Erythroblast (primary cell): ENCODE data around the gene DIAPH3.

ENCODE experiments used
- GATA1 ChIP-seq: IDR thresholded peaks from 2 replicates; pipeline ENCODE4 v1.6.1; 2011; ENCODE audit warnings: low read depth, mild to moderate bottlenecking, control low read depth, low read length, moderate library complexity
- POLR2A ChIP-seq: IDR thresholded peaks from 2 replicates; pipeline ENCODE4 v1.6.1; 2011; ENCODE audit warnings: mild to moderate bottlenecking, low read length

DNA sequence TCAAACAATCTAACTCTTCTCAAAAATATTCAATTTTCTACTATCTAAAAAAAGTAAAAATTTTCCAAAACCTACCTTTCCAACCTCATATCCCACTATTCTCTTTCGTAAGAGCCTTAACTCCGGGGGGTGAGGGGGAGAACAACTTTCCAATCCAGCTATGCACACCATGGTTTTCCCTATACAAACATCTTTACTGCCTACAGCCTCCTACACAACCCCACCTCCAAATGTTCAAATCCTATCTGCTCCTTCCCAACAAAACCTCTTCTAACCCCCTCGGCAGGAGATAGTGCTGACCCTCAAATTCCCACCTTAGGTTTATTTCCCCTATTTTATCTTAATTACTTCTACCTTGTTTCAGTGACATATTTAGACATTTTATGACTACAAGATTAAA lies 102.0 kb downstream of the DIAPH3 start:
- TF ChIP-seq POLR2A (no peak), GATA1 (no peak)
